Peyer's patch (tissue), 4 donors: Measurements from ENCODE around the gene GSKIP. TPM values are rescaled to one million over a fixed set of nuclear protein-coding genes. Genes with fewer than 3 reads are reported as not detected.
A peak's percentile ranks its signal among the peaks of the same experiment; 100 is the strongest.

ENCODE experiments used
- DNase-seq, 3 donors: peaks; one replicate each; pipeline ENCODE4 v3.0.0-alpha.2; 2017 to 2019
- H3K27ac ChIP-seq, 4 donors: fragments of 200-600 bp; sonication (generic); one replicate each; pipeline ENCODE4 v1.5.1; 2016 to 2019
- H3K27me3 ChIP-seq, 2 donors: fragments of 200-600 bp; sonication (generic); one replicate each; pipeline ENCODE4 v1.5.1; 2019
- H3K36me3 ChIP-seq, 3 donors: fragments of 200-600 bp; sonication (generic); one replicate each; pipeline ENCODE4 v1.5.1; 2016 to 2019
- H3K4me1 ChIP-seq, 4 donors: fragments of 200-600 bp; sonication (generic); one replicate each; pipeline ENCODE4 v1.5.1; 2016 to 2019
- H3K4me3 ChIP-seq, 4 donors: fragments of 200-600 bp; sonication (generic); 1 replicate in 3 of 4; 2 replicates in 1 of 4; pipeline ENCODE4 v1.5.1; 2016 to 2019; ENCODE audit warnings: mild to moderate bottlenecking in 1 of 4
- H3K9me3 ChIP-seq, 4 donors: fragments of 200-600 bp; sonication (generic); one replicate each; pipeline ENCODE4 v1.5.1; 2016 to 2019; ENCODE audit warnings: mild to moderate bottlenecking in 1 of 4
- CTCF ChIP-seq, 6 experiments: fragments of 450-650 bp in 4 of 6; fragments of 200-600 bp in 2 of 6; sonication (generic) in 1 of 6; IDR thresholded peaks; one replicate each; pipeline ENCODE4 v1.5.1; 2017 to 2019; ENCODE audit warnings: antibody characterized with exemption in 6 of 6, mild to moderate bottlenecking in 3 of 6, moderate library complexity in 1 of 6
- POLR2A ChIP-seq, 2 donors: fragments of 450-650 bp; IDR thresholded peaks; one replicate each; pipeline ENCODE4 v1.5.1; 2017; ENCODE audit warnings: antibody characterized with exemption in 2 of 2, mild to moderate bottlenecking in 2 of 2, moderate library complexity in 2 of 2
- total RNA-seq, 4 donors: library from RNA; depleted of rRNA; stranded (reverse); fragments of >200 nt; gene quantifications; one replicate each; pipeline ENCODE4 v1.1.0, GENCODE V29; 2016

GSKIP gene
- 100 to 1,000 TPM in 1 of 4 donors, 10 to 100 TPM in 3; 56.8 to 140 (median 62.8) TPM for total RNA-seq

- H3K9me3 ChIP-seq: no peaks in the 10 kb centered on the region
- DNase-seq: peak; percentile 95 to 98 (median 98)
- no peaks in the 10 kb centered on the region for H3K36me3 ChIP-seq
- TF ChIP-seq POLR2A (IDR thresholded peaks at IDR 0.05) (peak; percentile 83 to 89), CTCF (IDR thresholded peaks at IDR 0.05) (no peak)
- no peaks in the 10 kb centered on the region for H3K27me3 ChIP-seq
- H3K4me3 ChIP-seq: peak within 1 kb of the TSS; percentile 54 to 99 (median 86)
- peak within 1 kb of the TSS; percentile 81 to 99 (median 90) for H3K27ac ChIP-seq
- H3K4me1 ChIP-seq: peaks cover 0 to 37% (median 1%) of the 10 kb centered on the region in 4 donors
Observed at GRCh38 chr14:96362965-96363750, at the start of gene GSKIP, which contains the start of gene ATG2B. Gene GSKIP (plus strand): TSS chr14:96363526. CDS start chr14:96382248, 18,722 bp downstream. Gene ATG2B (minus strand): TSS chr14:96363341. CDS start chr14:96362976, 365 bp downstream.

- no peak overlapping the region for H3K4me3 ChIP-seq
- DNase-seq: no peak
- no peaks in the 10 kb centered on the region for H3K27me3 ChIP-seq
- no peak for TF ChIP-seq POLR2A (IDR thresholded peaks at IDR 0.05)
- TF ChIP-seq CTCF (IDR thresholded peaks at IDR 0.05): no peak
- H3K27ac ChIP-seq: no peak overlapping the region
- H3K9me3 ChIP-seq: no peaks in the 10 kb centered on the region
- H3K4me1 ChIP-seq: peaks cover 0 to 4% (median 0%) of the 10 kb centered on the region in 4 donors
- peaks cover 0 to 81% (median 0%) of the 10 kb centered on the region in 3 donors for H3K36me3 ChIP-seq
Observed at GRCh38 chr14:96316087-96316486, 47.2 kb upstream of the GSKIP start.

GRCh38 chr14:96318836-96319235 lies 44.5 kb upstream of the GSKIP start:
- no peak for DNase-seq
- Histone ChIP-seq H3K36me3 (peaks cover 0 to 84% (median 0%) of the 10 kb centered on the region in 3 donors), H3K4me3 (no peak overlapping the region), H3K27me3 (no peaks in the 10 kb centered on the region), H3K4me1 (no peaks in the 10 kb centered on the region), H3K27ac (no peak overlapping the region), H3K9me3 (no peaks in the 10 kb centered on the region)
- TF ChIP-seq POLR2A (IDR thresholded peaks at IDR 0.05): no peak
- no peak for TF ChIP-seq CTCF (IDR thresholded peaks at IDR 0.05)

- Histone ChIP-seq H3K4me1 (no peaks in the 10 kb centered on the region), H3K4me3 (no peak overlapping the region), H3K9me3 (no peaks in the 10 kb centered on the region), H3K36me3 (peaks cover 0 to 88% (median 0%) of the 10 kb centered on the region in 3 donors), H3K27ac (no peak overlapping the region), H3K27me3 (no peaks in the 10 kb centered on the region)
- TF ChIP-seq CTCF (IDR thresholded peaks at IDR 0.05) (no peak), POLR2A (IDR thresholded peaks at IDR 0.05) (no peak)
- DNase-seq: no peak
Observed at GRCh38 chr14:96320605-96321004, 42.7 kb upstream of the GSKIP start.

- TF ChIP-seq CTCF (IDR thresholded peaks at IDR 0.05) (no peak), POLR2A (IDR thresholded peaks at IDR 0.05) (no peak)
- no peak overlapping the region for H3K27ac ChIP-seq
- no peak overlapping the region for H3K4me3 ChIP-seq
- H3K27me3 ChIP-seq: no peaks in the 10 kb centered on the region
- peaks cover 0 to 80% (median 0%) of the 10 kb centered on the region in 3 donors for H3K36me3 ChIP-seq
- DNase-seq: no peak
- no peaks in the 10 kb centered on the region for H3K9me3 ChIP-seq
- H3K4me1 ChIP-seq: no peaks in the 10 kb centered on the region
Observed at GRCh38 chr14:96324219-96324618, 39.1 kb upstream of the GSKIP start.
